ENCODE data around the gene LYRM9. TPM values are rescaled to one million over a fixed set of nuclear protein-coding genes. Genes with fewer than 3 reads are reported as not detected.

Gene LYRM9
- total RNA-seq, 1 donor from 2014 or later = 16.0 TPM

DNA sequence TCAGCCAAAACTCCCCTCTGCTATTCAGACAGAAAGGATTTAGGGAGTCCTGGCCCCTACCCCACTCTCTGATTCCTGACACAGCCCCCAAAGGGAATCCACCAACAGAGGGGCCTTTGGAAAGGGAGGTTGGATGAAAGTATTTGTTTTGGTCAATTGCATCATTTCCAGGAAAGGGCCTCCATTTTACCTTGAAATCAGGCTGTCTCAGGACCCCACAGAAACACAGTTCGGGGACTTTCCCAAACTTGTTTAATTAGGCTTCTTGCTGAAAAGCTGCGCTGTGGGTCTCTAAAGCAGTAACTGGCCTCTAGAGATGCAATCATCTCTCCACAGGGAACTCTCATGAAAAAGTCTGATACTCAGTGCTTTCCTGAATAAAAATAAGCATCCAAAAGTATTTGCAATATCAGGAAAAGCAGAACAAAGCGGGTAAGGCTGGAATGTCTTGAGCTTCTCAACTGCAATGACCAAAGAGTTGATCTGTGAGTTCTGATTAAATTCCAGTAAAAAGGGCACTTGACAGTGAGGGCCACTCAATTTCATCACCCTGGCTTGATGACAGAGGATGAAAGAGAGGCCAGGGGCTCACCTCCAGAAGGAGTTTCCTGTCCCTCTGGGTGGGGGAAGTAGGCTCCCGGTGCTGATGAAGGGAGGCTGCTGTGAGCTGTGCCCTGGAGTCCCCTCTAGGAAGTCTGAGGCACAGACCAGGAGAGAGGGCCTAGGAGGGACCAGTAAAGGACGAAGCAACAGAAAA lies 36.3 kb downstream of the LYRM9 start:
- Histone ChIP-seq H3K36me3 (no peaks in the 10 kb centered on the region), H3K9ac (no peak overlapping the region), H2AFZ (replicated peaks) (peak overlapping the region; percentile 34), H3K4me2 (peak overlapping the region; percentile 35), H3K4me3 (no peak overlapping the region), H3K4me1 (peaks cover 9% of the 10 kb centered on the region), H3K79me2 (ENCODE audit: low read depth) (no peaks in the 10 kb centered on the region), H3K27ac (no peak overlapping the region), H4K20me1 (ENCODE audit: low read depth) (no peaks in the 10 kb centered on the region), H3F3A (ENCODE audit: low read depth) (no peaks in the 10 kb centered on the region), H3K9me3 (ENCODE audit: low read depth) (no peaks in the 10 kb centered on the region), H3K27me3 (no peaks in the 10 kb centered on the region)
- no peaks in the 10 kb centered on the region for H3K27me3 Mint-ChIP-seq (ENCODE audit: insufficient read depth, low read depth)
- H3K27ac Mint-ChIP-seq = no peak overlapping the region
- peaks cover 4% of the 10 kb centered on the region for H3K9me3 Mint-ChIP-seq
- DNase-seq (ENCODE audit: low spot score) = no peak
- H3K36me3 Mint-ChIP-seq = no peaks in the 10 kb centered on the region
- no peak overlapping the region for H3K4me3 Mint-ChIP-seq
- TF ChIP-seq, protein P1, sequence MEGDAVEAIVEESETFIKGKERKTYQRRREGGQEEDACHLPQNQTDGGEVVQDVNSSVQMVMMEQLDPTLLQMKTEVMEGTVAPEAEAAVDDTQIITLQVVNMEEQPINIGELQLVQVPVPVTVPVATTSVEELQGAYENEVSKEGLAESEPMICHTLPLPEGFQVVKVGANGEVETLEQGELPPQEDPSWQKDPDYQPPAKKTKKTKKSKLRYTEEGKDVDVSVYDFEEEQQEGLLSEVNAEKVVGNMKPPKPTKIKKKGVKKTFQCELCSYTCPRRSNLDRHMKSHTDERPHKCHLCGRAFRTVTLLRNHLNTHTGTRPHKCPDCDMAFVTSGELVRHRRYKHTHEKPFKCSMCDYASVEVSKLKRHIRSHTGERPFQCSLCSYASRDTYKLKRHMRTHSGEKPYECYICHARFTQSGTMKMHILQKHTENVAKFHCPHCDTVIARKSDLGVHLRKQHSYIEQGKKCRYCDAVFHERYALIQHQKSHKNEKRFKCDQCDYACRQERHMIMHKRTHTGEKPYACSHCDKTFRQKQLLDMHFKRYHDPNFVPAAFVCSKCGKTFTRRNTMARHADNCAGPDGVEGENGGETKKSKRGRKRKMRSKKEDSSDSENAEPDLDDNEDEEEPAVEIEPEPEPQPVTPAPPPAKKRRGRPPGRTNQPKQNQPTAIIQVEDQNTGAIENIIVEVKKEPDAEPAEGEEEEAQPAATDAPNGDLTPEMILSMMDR (IDR thresholded peaks at IDR 0.05) = no peak
- no peak for TF ChIP-seq EZH2 (IDR thresholded peaks at IDR 0.05)
- TF ChIP-seq EZH2phosphoT487 (IDR thresholded peaks at IDR 0.05) = no peak
- H3K4me1 Mint-ChIP-seq = peaks cover 8% of the 10 kb centered on the region

DNA sequence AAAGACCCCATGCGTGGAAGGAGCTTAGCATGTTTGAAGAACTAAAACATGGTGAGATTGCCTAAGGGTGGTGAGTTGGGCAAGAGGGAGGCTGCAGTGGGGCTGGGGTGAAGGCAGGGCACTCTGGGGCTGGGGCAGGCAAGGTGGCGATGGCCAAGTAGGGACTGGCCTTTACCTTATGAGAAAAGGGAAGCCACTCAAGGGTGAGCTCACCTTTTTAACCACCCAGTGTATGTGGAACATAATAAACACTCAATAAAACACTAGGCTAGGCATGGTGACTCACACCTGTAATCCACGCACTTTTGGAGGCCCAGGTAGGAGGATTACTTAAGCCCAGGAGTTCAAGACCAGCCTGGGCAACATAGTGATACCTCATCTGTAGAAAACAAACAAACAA lies 37.7 kb downstream of the LYRM9 start:
- H3K4me1 ChIP-seq = peaks cover 9% of the 10 kb centered on the region
- H3K4me3 ChIP-seq = no peak overlapping the region
- H3K79me2 ChIP-seq (ENCODE audit: low read depth) = no peaks in the 10 kb centered on the region
- H3K27me3 Mint-ChIP-seq (ENCODE audit: insufficient read depth, low read depth) = no peaks in the 10 kb centered on the region
- H3F3A ChIP-seq (ENCODE audit: low read depth) = no peaks in the 10 kb centered on the region
- no peak overlapping the region for H3K9ac ChIP-seq
- TF ChIP-seq EZH2phosphoT487 (IDR thresholded peaks at IDR 0.05) = no peak
- TF ChIP-seq, protein P1 (IDR thresholded peaks at IDR 0.05) = no peak
- TF ChIP-seq EZH2 (IDR thresholded peaks at IDR 0.05) = no peak
- no peaks in the 10 kb centered on the region for H4K20me1 ChIP-seq (ENCODE audit: low read depth)
- H2AFZ ChIP-seq (replicated peaks) = no peak overlapping the region
- no peaks in the 10 kb centered on the region for H3K36me3 ChIP-seq
- no peak overlapping the region for H3K27ac ChIP-seq
- no peak for DNase-seq (ENCODE audit: low spot score)
- H3K27ac Mint-ChIP-seq = no peak overlapping the region
- H3K9me3 Mint-ChIP-seq = peaks cover 4% of the 10 kb centered on the region
- no peaks in the 10 kb centered on the region for H3K27me3 ChIP-seq
- no peaks in the 10 kb centered on the region for H3K36me3 Mint-ChIP-seq
- H3K9me3 ChIP-seq (ENCODE audit: low read depth) = no peaks in the 10 kb centered on the region
- H3K4me1 Mint-ChIP-seq = peaks cover 5% of the 10 kb centered on the region
- no peak overlapping the region for H3K4me2 ChIP-seq
- no peak overlapping the region for H3K4me3 Mint-ChIP-seq

DNA sequence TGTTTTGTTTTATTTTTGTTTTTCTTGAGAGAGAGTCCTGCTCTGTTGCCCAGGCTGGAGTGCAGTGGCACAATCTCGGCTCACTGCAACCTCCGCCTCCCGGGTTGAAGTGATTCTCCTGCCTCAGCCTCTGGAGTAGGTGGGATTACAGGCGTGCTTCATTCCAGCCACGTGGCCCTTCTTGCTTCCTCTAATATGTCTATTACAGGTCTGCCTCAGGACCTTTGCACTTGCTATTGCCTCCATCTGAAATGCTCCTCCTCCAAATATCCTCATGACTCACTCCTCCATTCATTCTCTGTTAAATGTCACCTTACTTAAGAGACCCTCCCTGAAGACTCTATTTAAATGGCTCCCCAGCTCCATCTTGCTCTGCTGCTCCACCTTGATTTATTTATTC lies 39.0 kb downstream of the LYRM9 start:
- Histone ChIP-seq H3K9me3 (ENCODE audit: low read depth) (no peaks in the 10 kb centered on the region), H3K27me3 (no peaks in the 10 kb centered on the region), H3K4me3 (no peak overlapping the region), H3K36me3 (no peaks in the 10 kb centered on the region), H3K9ac (no peak overlapping the region), H3K4me2 (no peak overlapping the region), H3F3A (ENCODE audit: low read depth) (no peaks in the 10 kb centered on the region), H3K27ac (no peak overlapping the region), H3K79me2 (ENCODE audit: low read depth) (no peaks in the 10 kb centered on the region), H3K4me1 (peaks cover 9% of the 10 kb centered on the region), H2AFZ (replicated peaks) (no peak overlapping the region), H4K20me1 (ENCODE audit: low read depth) (no peaks in the 10 kb centered on the region)
- DNase-seq (ENCODE audit: low spot score) = no peak
- Mint-ChIP-seq H3K9me3 (no peaks in the 10 kb centered on the region), H3K36me3 (no peaks in the 10 kb centered on the region), H3K4me3 (no peak overlapping the region), H3K27ac (no peak overlapping the region), H3K27me3 (ENCODE audit: insufficient read depth, low read depth) (no peaks in the 10 kb centered on the region), H3K4me1 (peaks cover 5% of the 10 kb centered on the region)
- no peak for TF ChIP-seq EZH2phosphoT487 (IDR thresholded peaks at IDR 0.05)
- TF ChIP-seq EZH2 (IDR thresholded peaks at IDR 0.05) = no peak
- TF ChIP-seq, protein P1 (IDR thresholded peaks at IDR 0.05) = no peak
